ENCODE measurements around the gene SPATA31D1.

Gene SPATA31D1

GRCh38 chr9:82036086-82036485, 47.5 kb downstream of the SPATA31D1 start:
- no peak overlapping the region for H3K4me3 ChIP-seq (ENCODE audit: low read depth, low read length)
- DNase-seq (ENCODE audit: low read depth): no peak
- no peak for TF ChIP-seq CTCF (IDR thresholded peaks at IDR 0.05; ENCODE audit: low read depth, low read length, missing control alignments)

- TF ChIP-seq CTCF (IDR thresholded peaks at IDR 0.05; ENCODE audit: low read depth, low read length, missing control alignments): no peak
- no peak overlapping the region for H3K4me3 ChIP-seq (ENCODE audit: low read depth, low read length)
- no peak for DNase-seq (ENCODE audit: low read depth)
Measured at GRCh38 chr9:82037126-82037525, 48.6 kb downstream of the SPATA31D1 start.

GRCh38 chr9:82038897-82039296, 50.3 kb downstream of the SPATA31D1 start:
- no peak for TF ChIP-seq CTCF (IDR thresholded peaks at IDR 0.05; ENCODE audit: low read depth, low read length, missing control alignments)
- no peak overlapping the region for H3K4me3 ChIP-seq (ENCODE audit: low read depth, low read length)
- no peak for DNase-seq (ENCODE audit: low read depth)

All from GM12864 (cell line).